DMS 273 (cell line): ENCODE data around the gene FBN2.
A peak's percentile ranks its signal among the peaks of the same experiment; 100 is the strongest.

ENCODE experiments used
- DNase-seq: peaks from one replicate; lab custom pipeline; 2025; ENCODE audit not compliant: unreplicated experiment; lab: John Stamatoyannopoulos, UW

The FBN2 gene

DNA sequence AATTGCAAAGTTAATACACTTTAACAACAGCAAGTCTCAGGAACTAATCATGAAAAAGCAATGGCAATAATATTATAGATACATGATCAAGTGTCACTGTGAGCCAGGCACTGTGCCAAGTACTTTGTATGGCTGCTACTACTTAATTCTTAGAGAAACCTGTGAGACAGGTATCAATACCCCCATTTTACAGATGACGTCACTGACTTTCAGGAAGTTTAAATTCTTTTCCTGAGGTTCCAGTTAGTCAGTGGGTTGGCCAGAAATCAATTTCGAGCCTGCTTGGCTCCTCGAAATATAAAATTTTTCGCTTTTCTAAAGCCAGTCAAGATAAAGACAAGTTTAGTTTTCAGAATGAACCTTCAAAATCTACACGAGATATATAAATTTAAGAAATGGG is 324.2 kb downstream of the FBN2 start:
- no peak for DNase-seq

DNA sequence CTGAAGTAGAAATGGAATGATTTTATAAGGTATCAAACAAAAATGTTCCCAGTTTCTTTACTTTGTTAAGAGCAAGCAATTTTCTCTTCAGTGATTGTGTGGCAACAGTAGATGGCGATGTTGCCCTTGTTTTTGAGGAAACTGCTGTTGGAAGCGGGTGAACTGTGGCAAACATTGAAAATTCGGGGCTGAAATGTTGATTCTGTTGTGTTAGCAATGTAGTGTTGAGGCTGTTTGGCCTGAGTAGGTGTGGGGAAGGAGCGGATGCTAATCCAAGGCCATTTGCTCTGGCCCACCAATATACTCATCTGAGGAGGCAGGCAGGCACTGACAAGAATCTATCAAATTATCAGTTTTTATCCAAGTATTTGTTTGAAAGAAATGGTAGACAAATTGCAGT is 324.7 kb downstream of the FBN2 start:
- peak; percentile 81 for DNase-seq

DNA sequence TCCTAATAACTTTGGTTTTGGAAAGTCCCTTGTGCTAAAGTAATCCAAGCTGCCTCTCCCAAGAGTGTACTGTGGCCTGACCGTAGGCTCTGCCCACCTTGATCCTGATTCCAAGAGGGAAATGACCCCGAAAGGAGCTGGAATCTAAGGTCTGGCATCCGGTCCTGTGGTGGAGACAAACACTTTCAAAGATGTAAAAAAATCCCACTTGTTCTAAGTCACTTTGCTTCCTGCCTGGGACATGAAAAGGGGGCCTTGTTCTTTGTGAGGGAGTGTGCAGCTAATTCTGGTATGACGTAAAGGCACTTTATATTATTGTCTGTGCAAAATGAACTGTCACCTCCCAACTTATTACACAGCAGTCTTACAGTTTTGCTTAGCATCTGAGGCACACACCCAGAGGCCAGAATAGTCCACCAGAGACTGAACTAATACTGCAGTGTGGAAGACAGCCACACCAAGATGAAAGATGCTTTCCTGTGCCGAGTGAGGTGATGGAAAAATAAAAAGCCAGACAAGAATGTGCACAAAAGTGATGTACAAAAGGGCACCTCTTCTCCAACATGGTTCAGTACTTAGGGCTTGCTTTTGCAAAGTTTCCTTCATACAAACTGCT is 325.7 kb downstream of the FBN2 start:
- no peak for DNase-seq

DNA sequence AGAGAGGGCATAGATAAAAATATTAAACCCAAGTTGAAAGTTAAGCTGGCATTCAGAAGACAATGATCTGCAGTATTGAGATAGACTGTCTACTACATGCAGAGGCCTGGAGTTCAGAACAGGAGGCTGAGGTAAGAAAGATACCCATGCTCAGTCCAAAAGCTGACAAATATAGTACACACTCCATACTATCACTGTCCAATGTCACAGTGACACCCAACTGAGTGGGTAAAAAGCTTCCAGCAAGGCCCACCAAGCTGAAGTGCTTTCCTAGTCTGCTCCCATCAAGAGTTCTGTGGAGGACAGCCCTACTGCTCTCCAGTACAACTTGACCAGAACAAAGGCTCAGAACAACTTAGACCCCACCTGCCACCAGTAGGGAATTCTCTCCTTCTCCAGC is 329.6 kb downstream of the FBN2 start:
- DNase-seq: no peak
